Measurements from ENCODE around the gene MPZL1.

DNA sequence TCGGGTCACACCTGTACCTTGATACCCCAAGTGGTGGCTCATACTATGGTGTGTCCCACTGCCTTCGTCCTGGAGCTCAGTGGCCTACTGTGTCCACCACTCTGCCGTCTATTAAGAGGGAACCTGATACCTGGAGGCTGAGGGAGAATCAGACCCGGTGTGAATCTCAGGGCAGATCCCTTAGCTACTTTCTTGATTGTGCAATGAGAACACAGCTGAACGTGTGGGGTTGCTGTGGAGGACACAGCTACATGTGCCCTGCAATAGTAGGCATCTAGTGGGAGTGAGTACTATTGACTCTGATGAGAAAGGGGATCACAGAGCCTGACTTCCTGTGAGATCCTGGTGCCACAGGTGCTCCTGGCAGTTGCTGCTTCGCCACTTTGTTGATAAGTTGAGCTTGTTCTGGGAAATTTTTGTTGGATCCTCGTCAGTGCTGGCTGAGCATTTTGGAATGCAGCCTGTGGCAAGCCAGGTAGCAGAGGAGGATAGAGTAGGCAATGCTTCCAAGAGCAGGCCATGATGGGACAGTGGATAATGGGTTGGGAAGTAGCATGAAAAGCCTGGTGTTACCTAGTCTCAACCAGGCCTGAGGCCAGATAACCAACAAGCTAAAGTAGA lies 28.2 kb upstream of the MPZL1 start:
- TF ChIP-seq, protein P1, sequence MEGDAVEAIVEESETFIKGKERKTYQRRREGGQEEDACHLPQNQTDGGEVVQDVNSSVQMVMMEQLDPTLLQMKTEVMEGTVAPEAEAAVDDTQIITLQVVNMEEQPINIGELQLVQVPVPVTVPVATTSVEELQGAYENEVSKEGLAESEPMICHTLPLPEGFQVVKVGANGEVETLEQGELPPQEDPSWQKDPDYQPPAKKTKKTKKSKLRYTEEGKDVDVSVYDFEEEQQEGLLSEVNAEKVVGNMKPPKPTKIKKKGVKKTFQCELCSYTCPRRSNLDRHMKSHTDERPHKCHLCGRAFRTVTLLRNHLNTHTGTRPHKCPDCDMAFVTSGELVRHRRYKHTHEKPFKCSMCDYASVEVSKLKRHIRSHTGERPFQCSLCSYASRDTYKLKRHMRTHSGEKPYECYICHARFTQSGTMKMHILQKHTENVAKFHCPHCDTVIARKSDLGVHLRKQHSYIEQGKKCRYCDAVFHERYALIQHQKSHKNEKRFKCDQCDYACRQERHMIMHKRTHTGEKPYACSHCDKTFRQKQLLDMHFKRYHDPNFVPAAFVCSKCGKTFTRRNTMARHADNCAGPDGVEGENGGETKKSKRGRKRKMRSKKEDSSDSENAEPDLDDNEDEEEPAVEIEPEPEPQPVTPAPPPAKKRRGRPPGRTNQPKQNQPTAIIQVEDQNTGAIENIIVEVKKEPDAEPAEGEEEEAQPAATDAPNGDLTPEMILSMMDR (IDR thresholded peaks at IDR 0.05): no peak
- TF ChIP-seq, protein P2, sequence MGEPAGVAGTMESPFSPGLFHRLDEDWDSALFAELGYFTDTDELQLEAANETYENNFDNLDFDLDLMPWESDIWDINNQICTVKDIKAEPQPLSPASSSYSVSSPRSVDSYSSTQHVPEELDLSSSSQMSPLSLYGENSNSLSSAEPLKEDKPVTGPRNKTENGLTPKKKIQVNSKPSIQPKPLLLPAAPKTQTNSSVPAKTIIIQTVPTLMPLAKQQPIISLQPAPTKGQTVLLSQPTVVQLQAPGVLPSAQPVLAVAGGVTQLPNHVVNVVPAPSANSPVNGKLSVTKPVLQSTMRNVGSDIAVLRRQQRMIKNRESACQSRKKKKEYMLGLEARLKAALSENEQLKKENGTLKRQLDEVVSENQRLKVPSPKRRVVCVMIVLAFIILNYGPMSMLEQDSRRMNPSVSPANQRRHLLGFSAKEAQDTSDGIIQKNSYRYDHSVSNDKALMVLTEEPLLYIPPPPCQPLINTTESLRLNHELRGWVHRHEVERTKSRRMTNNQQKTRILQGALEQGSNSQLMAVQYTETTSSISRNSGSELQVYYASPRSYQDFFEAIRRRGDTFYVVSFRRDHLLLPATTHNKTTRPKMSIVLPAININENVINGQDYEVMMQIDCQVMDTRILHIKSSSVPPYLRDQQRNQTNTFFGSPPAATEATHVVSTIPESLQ (CRISPR knock-in tag; IDR thresholded peaks at IDR 0.05): no peak
- TF ChIP-seq, protein P3, sequence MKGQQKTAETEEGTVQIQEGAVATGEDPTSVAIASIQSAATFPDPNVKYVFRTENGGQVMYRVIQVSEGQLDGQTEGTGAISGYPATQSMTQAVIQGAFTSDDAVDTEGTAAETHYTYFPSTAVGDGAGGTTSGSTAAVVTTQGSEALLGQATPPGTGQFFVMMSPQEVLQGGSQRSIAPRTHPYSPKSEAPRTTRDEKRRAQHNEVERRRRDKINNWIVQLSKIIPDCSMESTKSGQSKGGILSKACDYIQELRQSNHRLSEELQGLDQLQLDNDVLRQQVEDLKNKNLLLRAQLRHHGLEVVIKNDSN (CRISPR knock-in tag; IDR thresholded peaks at IDR 0.05): no peak

Data from WTC11 (cell line).